ENCODE data around the gene BHLHE40. TPM values are rescaled to one million over a fixed set of nuclear protein-coding genes. Genes with fewer than 3 reads are reported as not detected.

Gene BHLHE40
- polyA plus RNA-seq, 1 of the 3 experiments (the other 2 are of a cell fraction) = 62.2 TPM

GRCh38 chr3:4996223-4996765 is 17.1 kb downstream of the BHLHE40 start:
- no peaks in the 10 kb centered on the region for H3K36me3 ChIP-seq (replicated peaks in 1 of 2; ENCODE audit: control insufficient read depth in 1 of 2, insufficient read depth in 2 of 2, low read length in 1 of 2)
- H3K27ac ChIP-seq (ENCODE audit: low read depth in 2 of 2, low read length in 1 of 2) = peak overlapping the region in 1 of 2 experiments; percentile 97; a peak in 2 of 4 replicates
- H3K4me2 ChIP-seq = peak overlapping the region; percentile 40
- peaks cover 8 to 14% of the 10 kb centered on the region in 2 experiments; a peak in 3 of 4 replicates for H3K4me1 ChIP-seq (ENCODE audit: control insufficient read depth in 1 of 2, insufficient read depth in 2 of 2, low read depth in 1 of 2, low read length in 1 of 2)
- H3F3A ChIP-seq (replicated peaks; ENCODE audit: insufficient read depth) = peaks cover 12% of the 10 kb centered on the region
- TF ChIP-seq SIN3A (IDR thresholded peaks at IDR 0.05; ENCODE audit: borderline replicate concordance, low read depth, low read length) = no peak
- no peak for TF ChIP-seq TAF1 (IDR thresholded peaks at IDR 0.05; ENCODE audit: borderline replicate concordance, low read depth, low read length)
- TF ChIP-seq POLR2AphosphoS5 (IDR thresholded peaks at IDR 0.05; ENCODE audit: low read depth, low read length) = no peak
- TF ChIP-seq RCOR1 (IDR thresholded peaks at IDR 0.05; ENCODE audit: low read length) = no peak
- no peak for TF ChIP-seq NRF1 (IDR thresholded peaks at IDR 0.05; ENCODE audit: low read depth, low read length)
- no peak for TF ChIP-seq CHD2 (IDR thresholded peaks at IDR 0.05; ENCODE audit: low read length, partially characterized antibody)
- TF ChIP-seq, protein P1, sequence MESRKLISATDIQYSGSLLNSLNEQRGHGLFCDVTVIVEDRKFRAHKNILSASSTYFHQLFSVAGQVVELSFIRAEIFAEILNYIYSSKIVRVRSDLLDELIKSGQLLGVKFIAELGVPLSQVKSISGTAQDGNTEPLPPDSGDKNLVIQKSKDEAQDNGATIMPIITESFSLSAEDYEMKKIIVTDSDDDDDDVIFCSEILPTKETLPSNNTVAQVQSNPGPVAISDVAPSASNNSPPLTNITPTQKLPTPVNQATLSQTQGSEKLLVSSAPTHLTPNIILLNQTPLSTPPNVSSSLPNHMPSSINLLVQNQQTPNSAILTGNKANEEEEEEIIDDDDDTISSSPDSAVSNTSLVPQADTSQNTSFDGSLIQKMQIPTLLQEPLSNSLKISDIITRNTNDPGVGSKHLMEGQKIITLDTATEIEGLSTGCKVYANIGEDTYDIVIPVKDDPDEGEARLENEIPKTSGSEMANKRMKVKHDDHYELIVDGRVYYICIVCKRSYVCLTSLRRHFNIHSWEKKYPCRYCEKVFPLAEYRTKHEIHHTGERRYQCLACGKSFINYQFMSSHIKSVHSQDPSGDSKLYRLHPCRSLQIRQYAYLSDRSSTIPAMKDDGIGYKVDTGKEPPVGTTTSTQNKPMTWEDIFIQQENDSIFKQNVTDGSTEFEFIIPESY (IDR thresholded peaks at IDR 0.05; ENCODE audit: borderline replicate concordance, low read depth) = no peak
- TF ChIP-seq, protein P2, sequence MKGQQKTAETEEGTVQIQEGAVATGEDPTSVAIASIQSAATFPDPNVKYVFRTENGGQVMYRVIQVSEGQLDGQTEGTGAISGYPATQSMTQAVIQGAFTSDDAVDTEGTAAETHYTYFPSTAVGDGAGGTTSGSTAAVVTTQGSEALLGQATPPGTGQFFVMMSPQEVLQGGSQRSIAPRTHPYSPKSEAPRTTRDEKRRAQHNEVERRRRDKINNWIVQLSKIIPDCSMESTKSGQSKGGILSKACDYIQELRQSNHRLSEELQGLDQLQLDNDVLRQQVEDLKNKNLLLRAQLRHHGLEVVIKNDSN (IDR thresholded peaks at IDR 0.05; ENCODE audit: borderline replicate concordance, low read depth) = no peak
- TF ChIP-seq MEF2A (IDR thresholded peaks at IDR 0.05; ENCODE audit: borderline replicate concordance, low read depth) = no peak
- TF ChIP-seq RFX5 (IDR thresholded peaks at IDR 0.05; ENCODE audit: low read length) = no peak
- TF ChIP-seq IRF3 (IDR thresholded peaks at IDR 0.05; ENCODE audit: low read depth, low read length) = no peak
- H3K9ac ChIP-seq = peak overlapping the region; percentile 83; the same call in 1 of the 2 replicates
- 94% methylated on average over 8 of the region's 8 CpGs for WGBS (ENCODE audit: low lambda C conversion rate)
- no peaks in the 10 kb centered on the region for H3K9me3 ChIP-seq
- no peak for DNase-seq
- H3K27me3 ChIP-seq (ENCODE audit: insufficient read depth) = no peaks in the 10 kb centered on the region
- POLR2A ChIA-PET = interaction anchor here (0.7 to 1.0 kb wide), 2 partner anchors 9 to 275 kb away, joined by 3 read pairs; no protein-coding TSS in a partner anchor
- H3K9me2 ChIP-seq = no peaks in the 10 kb centered on the region
- no peak overlapping the region; the same call in 1 of the 2 replicates for H2AFZ ChIP-seq (ENCODE audit: low read depth)
- no peak overlapping the region for H3K4me3 ChIP-seq (ENCODE audit: low read depth in 2 of 2, low read length in 1 of 2)
- CTCF ChIA-PET = interaction anchor here (1.0 kb wide), 1 partner anchor 16 kb away, joined by 3 read pairs; no protein-coding TSS in a partner anchor
- no peaks in the 10 kb centered on the region for H3K79me2 ChIP-seq (ENCODE audit: insufficient read depth)
- H4K20me1 ChIP-seq (ENCODE audit: insufficient read depth) = no peaks in the 10 kb centered on the region
